Hepatocyte (in vitro differentiated cells): ENCODE measurements around the gene BCAS3. TPM values are rescaled to one million over a fixed set of nuclear protein-coding genes. Genes with fewer than 3 reads are reported as not detected.
"Not testable (repeated sequence)": the region's sequence is repeated elsewhere in the genome, so short reads cannot be mapped to it uniquely, and the experiment has no call there.

Source experiments
- DNase-seq: peaks from one replicate; pipeline ENCODE4 v3.0.0-alpha.2; 2016; ENCODE audit warnings: low spot score
- H2AFZ ChIP-seq: fragments of 200-600 bp; sonication (generic); 2 replicates; pipeline ENCODE4 v1.6.0; 2016; ENCODE audit warnings: antibody characterized with exemption, mild to moderate bottlenecking
- H3K27ac ChIP-seq: fragments of 200-600 bp; sonication (generic); 2 replicates; pipeline ENCODE4 v1.5.1; 2016; ENCODE audit warnings: mild to moderate bottlenecking
- H3K27me3 ChIP-seq: fragments of 200-600 bp; sonication (generic); 2 replicates; pipeline ENCODE4 v1.6.1; 2016
- H3K36me3 ChIP-seq: fragments of 200-600 bp; sonication (generic); replicated peaks from 2 replicates; pipeline ENCODE4 v1.5.1; 2016; ENCODE audit warnings: low read depth; ENCODE audit not compliant: insufficient read depth
- H3K4me1 ChIP-seq: fragments of 200-600 bp; sonication (generic); 2 replicates; pipeline ENCODE4 v1.5.1; 2016; ENCODE audit warnings: mild to moderate bottlenecking, moderate library complexity; ENCODE audit not compliant: insufficient read depth
- H3K4me2 ChIP-seq: fragments of 200-600 bp; sonication (generic); 2 replicates; pipeline ENCODE4 v1.6.0; 2016
- H3K4me3 ChIP-seq: fragments of 200-600 bp; sonication (generic); 2 replicates; pipeline ENCODE4 v1.5.1; 2016; ENCODE audit warnings: mild to moderate bottlenecking
- H3K79me2 ChIP-seq: fragments of 200-600 bp; sonication (generic); 2 replicates; pipeline ENCODE4 v1.6.0; 2017; ENCODE audit warnings: mild to moderate bottlenecking
- H3K9me2 ChIP-seq: fragments of 200-600 bp; sonication (generic); replicated peaks from 2 replicates; pipeline ENCODE4 v1.6.0; 2017; ENCODE audit warnings: mild to moderate bottlenecking; ENCODE audit not compliant: insufficient read depth
- H3K9me3 ChIP-seq: fragments of 200-600 bp; sonication (generic); 2 replicates; pipeline ENCODE4 v1.5.1; 2016; ENCODE audit warnings: low read depth, mild to moderate bottlenecking
- H4K20me1 ChIP-seq: fragments of 200-600 bp; sonication (generic); 2 replicates; pipeline ENCODE4 v1.6.0; 2016; ENCODE audit warnings: mild to moderate bottlenecking; ENCODE audit not compliant: insufficient read depth, poor library complexity, severe bottlenecking
- EZH2 ChIP-seq: fragments of 200-600 bp; sonication (generic); IDR thresholded peaks from 2 replicates; pipeline ENCODE4 v1.6.1; 2016; ENCODE audit warnings: antibody characterized with exemption, mild to moderate bottlenecking, borderline replicate concordance
- EZH2phosphoT487 ChIP-seq: fragments of 200-600 bp; sonication (generic); IDR thresholded peaks from one replicate; pipeline ENCODE4 v1.6.1; 2018; ENCODE audit warnings: antibody characterized with exemption, mild to moderate bottlenecking, low read depth, moderate library complexity; ENCODE audit not compliant: unreplicated experiment, severe bottlenecking
- WGBS: methylation state at CpG from one replicate; pipeline ENCODE4 v1.1.6; 2016; ENCODE audit warnings: low lambda C conversion rate; ENCODE audit errors: missing lambda C conversion rate; 5-methylcytosine and 5-hydroxymethylcytosine counted together
- polyA plus RNA-seq: library from polyadenylated mRNA; unstranded; fragments of >200 nt; fragmentation: Nextera tagmentation; extraction: Ambion mirVana; gene quantifications from 2 replicates; pipeline ENCODE4 v1.2.1, GENCODE V29; 2016
- total RNA-seq: library from RNA; depleted of rRNA; stranded (reverse); fragments of >200 nt; gene quantifications from 2 replicates; pipeline ENCODE4 v1.2.3, GENCODE V29; 2014
- TF ChIP-seq, protein P1 (sequence below): fragments of 200-600 bp; sonication (generic); IDR thresholded peaks from 2 replicates; pipeline ENCODE4 v1.5.1; 2016; ENCODE audit warnings: antibody characterized with exemption, mild to moderate bottlenecking; ENCODE audit not compliant: poor library complexity

Gene BCAS3
- total and polyA plus RNA-seq, 2 experiments from 2014 or later = 16.5 to 58.8 TPM

GRCh38 chr17:60767744-60768308 lies 90.2 kb downstream of the BCAS3 start:
- H3K27ac ChIP-seq = no peak overlapping the region
- no peaks in the 10 kb centered on the region for H3K9me3 ChIP-seq
- no peaks in the 10 kb centered on the region for H3K4me1 ChIP-seq
- H3K36me3 ChIP-seq = no peaks in the 10 kb centered on the region
- TF ChIP-seq EZH2 (no peak), EZH2phosphoT487 (no peak)
- TF ChIP-seq, protein P1, sequence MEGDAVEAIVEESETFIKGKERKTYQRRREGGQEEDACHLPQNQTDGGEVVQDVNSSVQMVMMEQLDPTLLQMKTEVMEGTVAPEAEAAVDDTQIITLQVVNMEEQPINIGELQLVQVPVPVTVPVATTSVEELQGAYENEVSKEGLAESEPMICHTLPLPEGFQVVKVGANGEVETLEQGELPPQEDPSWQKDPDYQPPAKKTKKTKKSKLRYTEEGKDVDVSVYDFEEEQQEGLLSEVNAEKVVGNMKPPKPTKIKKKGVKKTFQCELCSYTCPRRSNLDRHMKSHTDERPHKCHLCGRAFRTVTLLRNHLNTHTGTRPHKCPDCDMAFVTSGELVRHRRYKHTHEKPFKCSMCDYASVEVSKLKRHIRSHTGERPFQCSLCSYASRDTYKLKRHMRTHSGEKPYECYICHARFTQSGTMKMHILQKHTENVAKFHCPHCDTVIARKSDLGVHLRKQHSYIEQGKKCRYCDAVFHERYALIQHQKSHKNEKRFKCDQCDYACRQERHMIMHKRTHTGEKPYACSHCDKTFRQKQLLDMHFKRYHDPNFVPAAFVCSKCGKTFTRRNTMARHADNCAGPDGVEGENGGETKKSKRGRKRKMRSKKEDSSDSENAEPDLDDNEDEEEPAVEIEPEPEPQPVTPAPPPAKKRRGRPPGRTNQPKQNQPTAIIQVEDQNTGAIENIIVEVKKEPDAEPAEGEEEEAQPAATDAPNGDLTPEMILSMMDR = no peak
- H3K79me2 ChIP-seq = no peaks in the 10 kb centered on the region
- WGBS = 93% methylated on average over 4 of the region's 4 CpGs
- H4K20me1 ChIP-seq = no peaks in the 10 kb centered on the region
- no peaks in the 10 kb centered on the region for H3K27me3 ChIP-seq
- no peaks in the 10 kb centered on the region for H3K9me2 ChIP-seq
- H2AFZ ChIP-seq = no peak overlapping the region
- no peak overlapping the region for H3K4me2 ChIP-seq
- no peak overlapping the region for H3K4me3 ChIP-seq
- no peak for DNase-seq

GRCh38 chr17:60769327-60769726 lies 91.7 kb downstream of the BCAS3 start:
- Histone ChIP-seq H4K20me1 (no peaks in the 10 kb centered on the region), H3K9me2 (no peaks in the 10 kb centered on the region), H3K79me2 (no peaks in the 10 kb centered on the region), H3K4me2 (no peak overlapping the region), H3K4me3 (no peak overlapping the region), H3K27me3 (no peaks in the 10 kb centered on the region), H3K9me3 (no peaks in the 10 kb centered on the region), H3K27ac (no peak overlapping the region), H2AFZ (no peak overlapping the region), H3K4me1 (no peaks in the 10 kb centered on the region), H3K36me3 (no peaks in the 10 kb centered on the region)
- no peak for DNase-seq
- WGBS = 81% methylated on average over 3 of the region's 3 CpGs
- no peak for TF ChIP-seq EZH2phosphoT487
- no peak for TF ChIP-seq EZH2
- TF ChIP-seq, protein P1 = no peak

DNA sequence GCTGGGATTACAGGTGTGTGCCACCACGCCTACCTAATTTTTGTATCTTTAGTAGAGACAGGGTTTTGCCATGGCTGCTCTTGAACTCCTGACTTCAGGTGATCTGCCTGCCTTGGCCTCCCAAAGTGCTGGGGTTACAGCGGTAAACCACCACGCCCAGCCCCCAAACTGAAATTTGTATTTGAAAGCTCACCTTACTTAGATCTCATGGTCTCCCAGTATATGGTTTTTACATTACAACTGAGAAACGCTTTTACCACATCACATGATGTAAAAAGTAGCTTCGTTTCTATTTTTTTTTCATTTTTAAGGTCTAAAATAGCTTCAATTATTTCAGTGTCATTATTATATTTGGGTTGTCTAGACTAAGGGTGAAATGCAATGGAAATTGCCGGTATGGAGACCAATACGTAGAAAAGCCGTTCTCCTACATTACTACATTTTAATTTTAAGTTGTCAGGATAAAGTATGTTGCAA lies 93.3 kb downstream of the BCAS3 start:
- no peaks in the 10 kb centered on the region for H4K20me1 ChIP-seq
- no peaks in the 10 kb centered on the region for H3K9me2 ChIP-seq
- no peaks in the 10 kb centered on the region for H3K9me3 ChIP-seq
- no peak overlapping the region for H3K4me2 ChIP-seq
- H3K4me1 ChIP-seq = no peaks in the 10 kb centered on the region
- no peak for DNase-seq
- 97% methylated on average over 8 of the region's 8 CpGs for WGBS
- no peaks in the 10 kb centered on the region for H3K36me3 ChIP-seq
- TF ChIP-seq EZH2phosphoT487 = no peak
- TF ChIP-seq EZH2 = no peak
- TF ChIP-seq, protein P1 = no peak
- H3K79me2 ChIP-seq = no peaks in the 10 kb centered on the region
- H3K27ac ChIP-seq = no peak overlapping the region
- no peak overlapping the region for H2AFZ ChIP-seq
- H3K4me3 ChIP-seq = no peak overlapping the region
- no peaks in the 10 kb centered on the region for H3K27me3 ChIP-seq

DNA sequence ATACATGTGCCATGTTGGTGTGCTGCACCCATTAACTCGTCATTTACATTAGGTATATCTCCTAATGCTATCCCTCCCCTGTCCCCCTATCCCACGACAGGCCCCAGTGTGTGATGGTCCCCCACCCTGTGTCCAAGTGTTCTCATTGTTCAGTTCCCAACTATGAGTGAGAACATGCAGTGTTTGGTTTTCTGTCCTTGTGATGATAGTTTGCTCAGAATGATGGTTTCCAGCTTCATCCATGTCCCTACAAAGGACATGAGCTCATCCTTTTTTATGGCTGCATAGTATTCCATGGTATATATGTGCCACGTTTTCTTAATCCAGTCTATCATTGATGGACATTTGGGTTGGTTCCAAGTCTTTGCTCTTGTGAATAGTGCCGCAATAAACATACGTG lies 94.0 kb downstream of the BCAS3 start:
- H3K27me3 ChIP-seq, H2AFZ ChIP-seq, H3K9me3 ChIP-seq, H3K9me2 ChIP-seq, DNase-seq, H3K4me1 ChIP-seq, H3K79me2 ChIP-seq, H3K4me3 ChIP-seq, H4K20me1 ChIP-seq, H3K27ac ChIP-seq, H3K36me3 ChIP-seq, H3K4me2 ChIP-seq: not testable (repeated sequence)
- 91% methylated on average over 5 of the region's 5 CpGs for WGBS
